GM23338 (cell line): Measurements from ENCODE around the gene ANTXR1.

ENCODE experiments used
- EZH2 ChIP-seq: fragments of 200-600 bp; sonication (generic); IDR thresholded peaks from one replicate; pipeline ENCODE4 v1.8.0; 2017; ENCODE audit warnings: antibody characterized with exemption, mild to moderate bottlenecking, low read depth; ENCODE audit not compliant: unreplicated experiment
- POLR2AphosphoS5 ChIP-seq: IDR thresholded peaks from 2 replicates; pipeline ENCODE4 v1.6.1; 2016; ENCODE audit warnings: antibody characterized with exemption, low read depth

DNA sequence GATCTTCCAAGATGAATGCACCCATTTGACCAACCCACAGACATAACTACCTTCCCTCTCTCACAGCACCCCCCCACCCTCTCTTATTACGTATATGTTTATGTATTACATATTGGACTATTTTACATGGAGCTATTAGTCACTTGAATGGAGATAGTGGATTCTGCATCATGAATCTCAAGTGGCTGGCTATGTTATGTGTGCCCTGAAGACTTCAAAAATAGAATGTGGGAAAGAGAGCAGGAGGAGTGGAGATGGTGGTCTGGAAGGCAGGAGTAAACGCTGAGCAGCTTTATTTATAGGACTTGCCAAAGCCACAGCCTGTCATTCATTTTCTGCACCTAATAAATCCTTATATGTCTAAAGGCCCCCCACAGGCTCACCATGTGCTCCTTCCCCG lies 4.9 kb downstream of the ANTXR1 start:
- no peak for TF ChIP-seq EZH2
- TF ChIP-seq POLR2AphosphoS5, result no peak
